Endothelial cell of umbilical vein (primary cell): ENCODE results near the gene ATP8A1. TPM values are rescaled to one million over a fixed set of nuclear protein-coding genes. Genes with fewer than 3 reads are reported as not detected.

Experiments
- BruUV-seq: library from RNA; stranded (reverse); fragments of 400-500 nt; replicated peaks from 2 replicates; lab custom pipeline; 2021; lab: Mats Ljungman, UMichigan
- CTCF ChIA-PET: fragments of 300-600, 350-600 bp; sonication (Branson Sonifier 250); formaldehyde crosslinking; loops from one replicate; lab custom pipeline; 2021; ENCODE audit warnings: antibody characterized with exemption, inconsistent platforms; lab: Charles Lee
- POLR2A ChIA-PET: fragments of 300-600, 350-600 bp; sonication (Branson Sonifier 250); formaldehyde crosslinking; loops from one replicate; lab custom pipeline; 2021; ENCODE audit warnings: antibody characterized with exemption, inconsistent platforms; lab: Charles Lee
- DNase-seq: peaks from one replicate; pipeline ENCODE4 v3.0.0-alpha.2; 2011; ENCODE audit warnings: low read depth, low spot score
- FAIRE-seq: peaks from 2 replicates; lab custom pipeline; 2011; peaks lifted over from hg19 to GRCh38; lab: Jason Lieb, UNC
- H2AFZ ChIP-seq: 2 replicates; pipeline ENCODE4 v1.6.0; 2012; ENCODE audit warnings: low read depth, low read length, control low read depth, inconsistent platforms
- H3K27ac ChIP-seq: 2 replicates; pipeline ENCODE4 v1.5.1; 2011; ENCODE audit warnings: low read depth, mild to moderate bottlenecking, control low read depth, low read length, moderate library complexity; ENCODE audit not compliant: insufficient read depth
- H3K27me3 ChIP-seq, 2 experiments: 2 replicates each; pipeline versions ENCODE4 v1.6.0 to v1.6.1; 2011; ENCODE audit warnings: low read length in 2 of 2, mixed read lengths in 1 of 2; ENCODE audit not compliant: control insufficient read depth in 2 of 2, insufficient read depth in 2 of 2
- H3K36me3 ChIP-seq, 2 experiments: 2 replicates in 1 of 2; 3 replicates in 1 of 2; pipeline ENCODE4 v1.5.1; 2011; ENCODE audit warnings: low read length in 2 of 2, mild to moderate bottlenecking in 1 of 2, moderate library complexity in 1 of 2; ENCODE audit not compliant: control insufficient read depth in 2 of 2, insufficient read depth in 2 of 2; ENCODE audit errors: extremely low read depth in 1 of 2
- H3K4me1 ChIP-seq: 3 replicates; pipeline ENCODE4 v1.5.1; 2011; ENCODE audit warnings: mild to moderate bottlenecking, low read length; ENCODE audit not compliant: control insufficient read depth, insufficient read depth; ENCODE audit errors: extremely low read depth
- H3K4me2 ChIP-seq: 2 replicates; pipeline ENCODE4 v1.6.1; 2011; ENCODE audit warnings: low read length, control low read depth, mixed read lengths; ENCODE audit not compliant: insufficient read depth
- H3K4me3 ChIP-seq, 3 experiments: fragments of 200-600 bp in 1 of 3; sonication (generic), shearing (Covaris generic) in 1 of 3; replicated peaks in 1 of 3; 2 replicates each; pipeline ENCODE4 v1.5.1; 2011 to 2016; ENCODE audit warnings: control low read depth in 3 of 3, low read length in 3 of 3, mild to moderate bottlenecking in 2 of 3, inconsistent platforms in 1 of 3, low read depth in 1 of 3, moderate library complexity in 1 of 3; ENCODE audit not compliant: insufficient read depth in 1 of 3
- H3K79me2 ChIP-seq: 2 replicates; pipeline ENCODE4 v1.6.0; 2012; ENCODE audit warnings: low read length, inconsistent platforms; ENCODE audit not compliant: control insufficient read depth, insufficient read depth
- H3K9ac ChIP-seq: replicated peaks from 2 replicates; pipeline ENCODE3; 2011; ENCODE audit warnings: low read length, control low read depth; ENCODE audit not compliant: insufficient read depth; ENCODE audit errors: extremely low read depth
- H3K9me1 ChIP-seq: replicated peaks from 3 replicates; pipeline ENCODE4 v1.6.0; 2011; ENCODE audit warnings: mild to moderate bottlenecking, low read length; ENCODE audit not compliant: control insufficient read depth, insufficient read depth; ENCODE audit errors: extremely low read depth
- H3K9me3 ChIP-seq: replicated peaks from 2 replicates; pipeline ENCODE4 v1.5.1; 2012; ENCODE audit warnings: low read length, inconsistent platforms; ENCODE audit not compliant: control insufficient read depth, insufficient read depth
- H4K20me1 ChIP-seq: replicated peaks from 2 replicates; pipeline ENCODE3; 2011; ENCODE audit warnings: mild to moderate bottlenecking, low read length; ENCODE audit not compliant: control insufficient read depth, insufficient read depth; ENCODE audit errors: extremely low read depth
- CTCF ChIP-seq, 2 donors: IDR thresholded peaks; 1 replicate in 1 of 2; 2 replicates in 1 of 2; pipeline ENCODE4 v1.5.1; 2011; ENCODE audit warnings: low read length in 2 of 2, mild to moderate bottlenecking in 2 of 2, moderate library complexity in 2 of 2, control low read depth in 1 of 2, inconsistent platforms in 1 of 2, low read depth in 1 of 2; ENCODE audit not compliant: insufficient read depth in 1 of 2; ENCODE audit errors: extremely low read depth in 1 of 2
- EZH2 ChIP-seq: IDR thresholded peaks from 2 replicates; pipeline ENCODE4 v1.6.1; 2012; ENCODE audit warnings: borderline replicate concordance, low read depth, mild to moderate bottlenecking, moderate library complexity, low read length, inconsistent platforms; ENCODE audit not compliant: severe bottlenecking
- FOS ChIP-seq: IDR thresholded peaks from 2 replicates; pipeline ENCODE4 v1.6.1; 2011; ENCODE audit warnings: mild to moderate bottlenecking, low read length, moderate library complexity, borderline replicate concordance; ENCODE audit not compliant: insufficient read depth
- GATA2 ChIP-seq: IDR thresholded peaks from 2 replicates; pipeline ENCODE4 v1.7.0; 2011; ENCODE audit warnings: low read depth, mild to moderate bottlenecking, moderate library complexity, mixed read lengths, low read length; ENCODE audit not compliant: insufficient read length, insufficient read depth
- JUN ChIP-seq: IDR thresholded peaks from 2 replicates; pipeline ENCODE4 v1.6.1; 2011; ENCODE audit warnings: borderline replicate concordance, low read depth; ENCODE audit not compliant: insufficient read length, insufficient read depth
- MYC ChIP-seq: IDR thresholded peaks from one replicate; pipeline ENCODE4 v1.6.1; 2011; ENCODE audit warnings: mild to moderate bottlenecking, low read depth, low read length
- POLR2A ChIP-seq: IDR thresholded peaks from 2 replicates; pipeline ENCODE4 v1.6.1; 2012; ENCODE audit warnings: low read depth, mild to moderate bottlenecking, control low read depth, low read length
- POLR2AphosphoS5 ChIP-seq: IDR thresholded peaks from 2 replicates; pipeline ENCODE4 v1.6.1; 2012; ENCODE audit warnings: low read depth, mild to moderate bottlenecking, control low read depth, low read length, moderate library complexity; ENCODE audit not compliant: insufficient read depth
- dilution Hi-C: fragments of 300-500 bp; cut with MboI; formaldehyde crosslinking; loops from one replicate; pipeline ENCODE4 v1.15.0; 2019; ENCODE audit warnings: low sequenced_read_pairs; ENCODE audit not compliant: extremely low pct_ligation_motif_present
- intact Hi-C: fragments of 100-400 bp; cut with micrococcal nuclease; formaldehyde crosslinking; loops from one replicate; pipeline ENCODE4 v1.10.0; 2022
- polyA plus RNA-seq, 4 experiments: library from polyadenylated mRNA; depleted of rRNA in 3 of 4; stranded (reverse) in 3 of 4; unstranded in 1 of 4; fragments of >200 nt; gene quantifications; 2 replicates each; pipeline versions ENCODE4 v1.2.1 to v1.2.3, GENCODE V29; 2011 to 2012; ENCODE audit warnings: missing spikeins in 1 of 4
- total RNA-seq: library from RNA; stranded (reverse); gene quantifications from 2 replicates; pipeline ENCODE4 v1.2.3, GENCODE V29; 2021
- TF ChIP-seq, protein P1 (sequence below): IDR thresholded peaks from 2 replicates; pipeline ENCODE4 v1.6.1; 2011; ENCODE audit not compliant: insufficient read depth, insufficient read length

ATP8A1 gene
- total and polyA plus RNA-seq, 2 donors (not counting 3 experiments of a cell fraction or from before 2014, with no cell fraction given), result 0.97 to 11.5 TPM

GRCh38 chr4:42498040-42498439 lies 158.9 kb downstream of the ATP8A1 start:
- FAIRE-seq, result no peak
- H4K20me1 ChIP-seq, result no peaks in the 10 kb centered on the region
- no peak for DNase-seq
- no peaks in the 10 kb centered on the region for H3K9me1 ChIP-seq
- no peak overlapping the region for H2AFZ ChIP-seq
- no peaks in the 10 kb centered on the region for H3K27me3 ChIP-seq
- dilution Hi-C loops, result no loop called here
- H3K9me3 ChIP-seq, result no peaks in the 10 kb centered on the region
- POLR2A ChIA-PET, result no interaction called here
- no TSS peak for BruUV-seq
- TF ChIP-seq JUN, result no peak
- TF ChIP-seq, protein P1, sequence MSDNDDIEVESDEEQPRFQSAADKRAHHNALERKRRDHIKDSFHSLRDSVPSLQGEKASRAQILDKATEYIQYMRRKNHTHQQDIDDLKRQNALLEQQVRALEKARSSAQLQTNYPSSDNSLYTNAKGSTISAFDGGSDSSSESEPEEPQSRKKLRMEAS, result no peak
- TF ChIP-seq MYC, result no peak
- no peak for TF ChIP-seq POLR2A
- no peak for TF ChIP-seq EZH2
- no peak for TF ChIP-seq FOS
- TF ChIP-seq POLR2AphosphoS5, result no peak
- no peak for TF ChIP-seq GATA2
- TF ChIP-seq CTCF (IDR thresholded peaks at IDR 0.05; ENCODE audit: extremely low read depth in 1 of 2, insufficient read depth in 1 of 2, low read depth in 1 of 2, low read length in 2 of 2), result no peak
- H3K79me2 ChIP-seq, result no peaks in the 10 kb centered on the region
- no peak overlapping the region for H3K4me3 ChIP-seq
- H3K9ac ChIP-seq, result no peak overlapping the region
- no peaks in the 10 kb centered on the region for H3K4me1 ChIP-seq
- CTCF ChIA-PET, result interaction anchor here (2.6 to 3.3 kb wide), 2 partner anchors 22 to 127 kb away, joined by 6 to 13 read pairs; no protein-coding TSS in a partner anchor
- intact Hi-C loops, result no loop called here
- H3K36me3 ChIP-seq, result no peaks in the 10 kb centered on the region
- H3K4me2 ChIP-seq, result no peak overlapping the region
- no peak overlapping the region for H3K27ac ChIP-seq
